Liver (tissue), 3 donors: ENCODE data around the gene PTPRQ.

Source experiments
- CTCF ChIP-seq: fragments of 150-350 bp; IDR thresholded peaks from 2 replicates; pipeline ENCODE4 v1.5.1; 2017; ENCODE audit warnings: improper control_type of control experiment, low read depth, low read length; ENCODE audit not compliant: missing input control
- RAD21 ChIP-seq, 2 donors: IDR thresholded peaks; 2 replicates each; pipeline ENCODE4 v1.6.1; 2016; ENCODE audit warnings: antibody characterized with exemption in 2 of 2, mild to moderate bottlenecking in 2 of 2
- REST ChIP-seq: IDR thresholded peaks from 2 replicates; pipeline ENCODE4 v1.6.1; 2016; ENCODE audit warnings: antibody characterized with exemption, mild to moderate bottlenecking
- donor health status: healthy.
- donor health status: healthy.

GRCh38 chr12:80692114-80692513 is 248.1 kb downstream of the PTPRQ start:
- TF ChIP-seq CTCF, result no peak
- TF ChIP-seq RAD21 (IDR thresholded peaks at IDR 0.05), result no peak
- TF ChIP-seq REST, result no peak
